Dedifferentiated amniotic fluid mesenchymal stem cell (primary cell): ENCODE data around the gene LCMT1.

ENCODE experiments used
- DNase-seq: peaks from one replicate; pipeline ENCODE4 v3.0.0-alpha.2; 2016; ENCODE audit errors: extremely low spot score

Gene LCMT1

GRCh38 chr16:25194273-25194878 lies 82.8 kb downstream of the LCMT1 start:
- no peak for DNase-seq

- no peak for DNase-seq
Measured at GRCh38 chr16:25198021-25198420, 86.5 kb downstream of the LCMT1 start.

DNA sequence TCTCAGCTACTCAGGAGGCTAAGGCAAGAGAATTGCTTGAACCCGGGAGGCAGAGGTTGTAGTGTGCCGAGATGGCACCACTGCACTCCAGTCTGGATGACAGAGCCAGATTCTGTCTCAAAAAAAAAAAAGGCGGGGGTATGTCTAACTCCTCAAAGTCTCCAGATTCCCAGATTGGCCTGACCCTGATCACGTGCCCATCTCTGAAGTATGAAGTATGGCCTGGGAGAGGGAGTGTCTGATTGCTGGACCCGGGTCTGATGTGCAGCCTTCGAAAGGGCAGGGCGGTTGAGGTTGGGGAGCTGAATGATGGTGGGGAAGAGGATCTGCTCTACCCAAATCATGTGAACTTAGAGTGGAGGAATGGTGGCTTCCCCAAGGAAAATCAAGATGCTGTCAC lies 87.9 kb downstream of the LCMT1 start:
- DNase-seq: no peak

GRCh38 chr16:25210758-25211157 lies 99.2 kb downstream of the LCMT1 start:
- no peak for DNase-seq

DNA sequence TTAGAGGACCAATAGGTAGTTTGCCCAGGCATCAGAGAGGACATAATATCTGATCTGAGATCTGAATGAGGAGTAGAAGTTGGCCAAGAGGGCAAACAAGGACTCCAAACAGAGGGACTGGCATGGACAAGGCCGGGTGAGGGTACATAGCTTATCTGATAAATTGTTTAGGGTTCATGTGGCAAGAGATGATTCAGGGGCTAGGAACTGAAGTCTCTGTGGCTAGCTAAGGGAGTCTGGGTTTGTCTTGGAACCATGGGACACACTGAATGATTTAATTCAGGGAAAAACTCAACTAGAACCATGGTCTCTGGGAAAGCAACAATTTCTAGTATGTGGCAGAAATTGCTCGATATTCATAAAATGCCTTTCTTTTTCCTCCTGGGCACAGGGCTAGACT lies 101.1 kb downstream of the LCMT1 start:
- no peak for DNase-seq

DNA sequence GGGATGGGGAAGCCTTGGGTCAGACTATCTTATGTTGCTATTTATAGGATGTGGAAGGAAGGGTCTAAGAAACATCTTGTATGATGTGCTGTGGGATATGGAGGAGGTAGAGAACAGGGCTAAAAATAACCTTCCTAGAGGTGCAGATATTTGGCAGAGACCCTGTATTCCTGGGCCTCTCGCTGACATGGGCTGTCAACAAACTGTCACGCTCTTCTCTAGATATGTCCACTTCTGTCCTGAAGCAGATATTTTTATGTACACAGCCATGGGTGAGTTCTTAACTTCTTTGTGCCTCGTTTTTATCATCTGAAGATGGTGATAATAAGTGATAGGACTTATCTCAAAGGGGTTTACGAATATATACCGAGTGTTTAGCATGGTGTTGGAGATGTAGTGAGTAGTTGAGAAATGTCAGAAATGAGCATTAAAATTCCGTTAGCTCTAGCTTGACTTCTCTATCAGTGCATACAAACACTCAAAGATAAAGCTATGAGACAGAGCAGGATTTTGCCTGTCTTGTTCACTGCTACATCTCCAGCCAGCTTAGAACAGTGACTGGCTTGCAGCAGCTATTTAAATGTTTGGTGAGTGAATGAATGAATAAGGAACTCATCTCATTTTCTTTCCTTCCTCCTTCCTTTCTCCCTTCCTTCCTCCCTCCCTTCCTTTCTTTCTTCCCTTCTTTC lies 102.3 kb downstream of the LCMT1 start:
- DNase-seq: no peak

- DNase-seq: no peak
Measured at GRCh38 chr16:25217112-25217511, 105.6 kb downstream of the LCMT1 start.

DNA sequence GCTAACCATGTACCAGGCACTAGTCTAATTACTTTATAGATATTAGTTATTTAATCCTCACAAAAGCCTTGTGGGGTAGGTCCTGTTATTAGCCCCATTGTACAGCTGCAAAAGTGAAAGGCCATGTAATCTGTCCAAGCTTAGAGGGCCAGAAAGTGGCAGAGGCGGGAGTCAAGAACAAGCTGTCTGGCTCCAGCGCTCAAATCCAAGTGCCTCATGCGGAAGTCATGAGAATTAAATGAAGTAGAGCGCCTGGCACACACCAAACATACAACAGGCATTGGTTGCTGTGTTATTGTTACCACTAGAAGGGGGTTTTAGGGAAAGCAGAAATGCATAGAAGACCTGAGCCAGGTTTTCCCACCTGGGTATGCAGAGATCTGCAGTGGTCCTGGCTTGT lies 106.4 kb downstream of the LCMT1 start:
- no peak for DNase-seq

- no peak for DNase-seq
Measured at GRCh38 chr16:25219070-25219737, 107.7 kb downstream of the LCMT1 start.

DNA sequence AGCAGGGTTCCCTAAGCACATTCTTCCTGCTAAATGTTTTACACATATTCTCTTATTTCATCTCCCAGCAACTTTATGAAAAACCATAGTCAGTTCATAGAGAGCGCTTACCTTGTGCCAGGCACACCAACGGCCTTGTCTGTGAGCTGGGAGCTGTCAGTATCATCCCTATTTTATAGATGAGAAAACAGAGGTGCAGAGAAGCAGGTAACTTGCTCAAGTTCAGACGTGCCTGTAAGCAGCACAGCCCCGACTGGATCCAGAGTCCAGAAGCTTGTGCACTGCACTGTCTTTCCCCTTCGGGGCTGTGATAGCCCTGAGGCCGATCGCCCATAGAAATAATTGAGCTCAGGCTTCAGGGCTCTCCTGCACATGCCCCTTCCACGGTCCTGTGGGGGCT lies 111.4 kb downstream of the LCMT1 start:
- no peak for DNase-seq

DNA sequence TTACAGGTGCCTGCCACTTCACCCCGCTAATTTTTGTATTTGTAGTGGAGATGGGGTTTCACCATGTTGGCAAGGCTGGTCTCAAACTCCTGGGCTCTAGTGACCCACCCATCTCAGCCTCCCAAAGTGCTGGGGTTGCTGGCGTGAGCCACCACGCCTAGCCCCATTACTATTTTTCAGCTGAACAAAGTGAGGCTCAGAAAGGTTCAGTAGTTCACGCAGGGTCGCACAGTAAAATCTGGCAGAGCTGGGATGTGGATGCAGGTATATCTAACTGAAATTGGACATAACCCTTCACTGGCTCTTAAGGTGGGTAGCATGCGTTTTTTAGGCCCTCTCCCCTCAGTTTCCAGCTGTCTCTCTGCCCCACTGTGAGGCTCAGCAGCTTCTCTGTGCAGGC lies 112.4 kb downstream of the LCMT1 start:
- DNase-seq: no peak

DNA sequence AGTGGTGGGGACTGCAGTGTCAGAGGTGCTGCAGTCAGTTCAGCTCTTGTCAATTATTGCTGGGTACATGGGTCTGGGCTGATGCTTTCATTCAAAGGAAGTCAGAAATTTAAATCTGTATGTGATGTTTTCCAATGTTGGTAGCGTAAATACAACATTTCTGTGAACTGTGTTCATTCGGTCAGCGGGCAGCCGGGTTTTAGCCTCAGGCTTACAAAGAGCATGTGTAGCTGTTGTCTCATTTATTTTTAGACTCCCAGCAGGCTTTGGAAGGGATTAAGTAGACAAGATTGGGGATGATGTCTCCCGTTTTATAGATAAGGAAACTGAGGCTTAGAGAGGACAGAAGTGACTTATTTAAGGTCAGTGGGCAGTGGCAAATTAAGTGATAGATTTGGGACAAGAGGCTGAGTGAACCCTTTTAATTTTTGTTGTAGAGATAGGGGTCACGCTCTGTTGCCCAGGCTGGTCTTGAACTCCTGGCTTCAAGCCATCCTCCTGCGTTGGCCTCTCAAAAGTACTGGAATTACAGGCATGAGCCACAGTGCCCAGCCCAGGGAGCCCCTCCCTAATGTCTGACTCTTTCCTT lies 113.3 kb downstream of the LCMT1 start:
- no peak for DNase-seq
